Natural killer cell (primary cell): ENCODE results near the gene CMTM4. TPM values are rescaled to one million over a fixed set of nuclear protein-coding genes. Genes with fewer than 3 reads are reported as not detected.

ENCODE experiments used
- ATAC-seq, 3 donors: fragments of 150-1000 bp in 2 of 3; fragments of 200-7000 bp in 1 of 3; cut with Tn5 transposase; 1 replicate in 1 of 3; 2 replicates in 2 of 3; pipeline ENCODE4 v1.10.0; 2021; ENCODE audit warnings: mild to moderate bottlenecking in 2 of 3, moderate library complexity in 2 of 3
- DNase-seq, 2 donors: peaks; one replicate each; pipeline versions ENCODE4 v3.0.0 to v3.0.0-alpha.2; 2013 to 2021; ENCODE audit warnings: mixed read lengths in 1 of 2
- H3K27ac ChIP-seq: one replicate; pipeline ENCODE4 v1.5.1; 2013; ENCODE audit warnings: mild to moderate bottlenecking, low read length
- H3K27me3 ChIP-seq: one replicate; pipeline ENCODE4 v1.6.1; 2013; ENCODE audit warnings: low read length; ENCODE audit not compliant: control insufficient read depth, insufficient read depth
- H3K36me3 ChIP-seq: one replicate; pipeline ENCODE4 v1.6.1; 2013; ENCODE audit warnings: low read length; ENCODE audit not compliant: control insufficient read depth, insufficient read depth
- H3K4me1 ChIP-seq: one replicate; pipeline ENCODE4 v1.6.1; 2013; ENCODE audit warnings: low read length; ENCODE audit not compliant: control insufficient read depth, insufficient read depth
- H3K4me3 ChIP-seq: one replicate; pipeline ENCODE4 v1.5.1; 2013; ENCODE audit warnings: low read length
- H3K9me3 ChIP-seq: one replicate; pipeline ENCODE4 v1.6.1; 2013; ENCODE audit warnings: low read length; ENCODE audit not compliant: control insufficient read depth, insufficient read depth
- H3K27ac Mint-ChIP-seq, 2 donors: one replicate each; pipeline ENCODE4 v1.8.0; 2022; ENCODE audit warnings: mild to moderate bottlenecking in 2 of 2, mixed read lengths in 2 of 2, moderate library complexity in 1 of 2
- H3K27me3 Mint-ChIP-seq, 2 donors: one replicate each; pipeline ENCODE4 v1.8.0; 2022; ENCODE audit warnings: low read depth in 2 of 2, mixed read lengths in 2 of 2
- H3K36me3 Mint-ChIP-seq: one replicate; pipeline ENCODE4 v1.8.0; 2022; ENCODE audit warnings: mixed read lengths
- H3K4me1 Mint-ChIP-seq, 2 donors: one replicate each; pipeline ENCODE4 v1.8.0; 2022; ENCODE audit warnings: mixed read lengths in 2 of 2
- H3K4me3 Mint-ChIP-seq: one replicate; pipeline ENCODE4 v1.8.0; 2022; ENCODE audit warnings: mild to moderate bottlenecking, moderate library complexity, mixed read lengths
- H3K9me3 Mint-ChIP-seq, 2 donors: one replicate each; pipeline ENCODE4 v1.8.0; 2022; ENCODE audit warnings: mixed read lengths in 2 of 2
- WGBS: methylation state at CpG from one replicate; pipeline ENCODE4 v1.1.7; 2013; ENCODE audit warnings: missing lambda C conversion rate; ENCODE audit not compliant: insufficient coverage; 5-methylcytosine and 5-hydroxymethylcytosine counted together
- intact Hi-C: fragments of 100-400 bp; cut with micrococcal nuclease; formaldehyde crosslinking; loops from one replicate; pipeline ENCODE4 v1.14.2; 2022
- total RNA-seq, 4 donors: library from RNA; stranded (reverse); fragments of 120-200 nt in 1 of 4; gene quantifications; one replicate each; pipeline versions ENCODE4 v1.2.3 to v1.2.4, GENCODE V29; 2013 to 2022
- TF ChIP-seq, protein P1 (sequence below): fragments of 200-600 bp; IDR thresholded peaks from one replicate; pipeline ENCODE4 v1.8.0; 2022; ENCODE audit warnings: antibody characterized with exemption

Gene CMTM4
- total RNA-seq, 3 donors from 2014 or later (not counting 1 experiment from before 2014, with no cell fraction given): 0.61 to 1.4 (median 0.85) TPM

GRCh38 chr16:66676599-66676998 is 19.9 kb downstream of the CMTM4 start:
- intact Hi-C loops: no loop called here
- Histone ChIP-seq H3K27me3 (no peaks in the 10 kb centered on the region), H3K9me3 (no peaks in the 10 kb centered on the region), H3K36me3 (no peaks in the 10 kb centered on the region), H3K27ac (no peak overlapping the region), H3K4me1 (no peaks in the 10 kb centered on the region), H3K4me3 (no peak overlapping the region)
- Mint-ChIP-seq H3K27me3 (no peaks in the 10 kb centered on the region), H3K4me1 (no peaks in the 10 kb centered on the region), H3K36me3 (no peaks in the 10 kb centered on the region), H3K4me3 (no peak overlapping the region), H3K27ac (no peak overlapping the region), H3K9me3 (no peaks in the 10 kb centered on the region)
- TF ChIP-seq, protein P1, sequence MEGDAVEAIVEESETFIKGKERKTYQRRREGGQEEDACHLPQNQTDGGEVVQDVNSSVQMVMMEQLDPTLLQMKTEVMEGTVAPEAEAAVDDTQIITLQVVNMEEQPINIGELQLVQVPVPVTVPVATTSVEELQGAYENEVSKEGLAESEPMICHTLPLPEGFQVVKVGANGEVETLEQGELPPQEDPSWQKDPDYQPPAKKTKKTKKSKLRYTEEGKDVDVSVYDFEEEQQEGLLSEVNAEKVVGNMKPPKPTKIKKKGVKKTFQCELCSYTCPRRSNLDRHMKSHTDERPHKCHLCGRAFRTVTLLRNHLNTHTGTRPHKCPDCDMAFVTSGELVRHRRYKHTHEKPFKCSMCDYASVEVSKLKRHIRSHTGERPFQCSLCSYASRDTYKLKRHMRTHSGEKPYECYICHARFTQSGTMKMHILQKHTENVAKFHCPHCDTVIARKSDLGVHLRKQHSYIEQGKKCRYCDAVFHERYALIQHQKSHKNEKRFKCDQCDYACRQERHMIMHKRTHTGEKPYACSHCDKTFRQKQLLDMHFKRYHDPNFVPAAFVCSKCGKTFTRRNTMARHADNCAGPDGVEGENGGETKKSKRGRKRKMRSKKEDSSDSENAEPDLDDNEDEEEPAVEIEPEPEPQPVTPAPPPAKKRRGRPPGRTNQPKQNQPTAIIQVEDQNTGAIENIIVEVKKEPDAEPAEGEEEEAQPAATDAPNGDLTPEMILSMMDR: no peak
- 96% methylated on average over 3 of the region's 3 CpGs for WGBS
- ATAC-seq: no peak
- DNase-seq: no peak

DNA sequence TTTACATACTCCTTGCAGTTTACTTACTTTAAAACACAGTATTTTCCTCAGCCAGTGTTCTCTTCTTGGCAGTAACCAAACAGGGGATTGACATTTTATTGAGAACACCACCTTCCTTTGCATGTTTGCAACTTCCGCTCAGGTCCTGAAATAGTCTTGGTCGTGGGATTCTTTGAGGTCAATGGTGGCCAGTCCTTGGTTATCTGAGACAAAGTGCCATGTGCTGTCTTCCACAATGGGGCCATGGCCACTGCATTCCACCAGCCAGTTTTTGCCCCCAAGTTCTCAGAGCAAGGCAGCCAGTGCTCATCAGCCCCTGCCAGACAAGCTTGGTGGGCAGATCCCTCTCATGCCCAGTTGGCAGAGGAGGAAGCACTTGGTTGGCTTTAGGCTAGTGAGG is 22.9 kb downstream of the CMTM4 start:
- no peak overlapping the region for H3K4me3 ChIP-seq
- Mint-ChIP-seq H3K27ac (no peak overlapping the region), H3K27me3 (peaks cover 0 to 3% of the 10 kb centered on the region in 2 donors), H3K9me3 (no peaks in the 10 kb centered on the region), H3K4me3 (no peak overlapping the region), H3K36me3 (no peaks in the 10 kb centered on the region), H3K4me1 (no peaks in the 10 kb centered on the region)
- no peak for ATAC-seq
- TF ChIP-seq, protein P1: no peak
- no peaks in the 10 kb centered on the region for H3K9me3 ChIP-seq
- intact Hi-C loops: no loop called here
- H3K36me3 ChIP-seq: no peaks in the 10 kb centered on the region
- H3K27ac ChIP-seq: no peak overlapping the region
- no peak for DNase-seq
- WGBS: 76% methylated on average over 2 of the region's 2 CpGs
- no peaks in the 10 kb centered on the region for H3K27me3 ChIP-seq
- no peaks in the 10 kb centered on the region for H3K4me1 ChIP-seq

DNA sequence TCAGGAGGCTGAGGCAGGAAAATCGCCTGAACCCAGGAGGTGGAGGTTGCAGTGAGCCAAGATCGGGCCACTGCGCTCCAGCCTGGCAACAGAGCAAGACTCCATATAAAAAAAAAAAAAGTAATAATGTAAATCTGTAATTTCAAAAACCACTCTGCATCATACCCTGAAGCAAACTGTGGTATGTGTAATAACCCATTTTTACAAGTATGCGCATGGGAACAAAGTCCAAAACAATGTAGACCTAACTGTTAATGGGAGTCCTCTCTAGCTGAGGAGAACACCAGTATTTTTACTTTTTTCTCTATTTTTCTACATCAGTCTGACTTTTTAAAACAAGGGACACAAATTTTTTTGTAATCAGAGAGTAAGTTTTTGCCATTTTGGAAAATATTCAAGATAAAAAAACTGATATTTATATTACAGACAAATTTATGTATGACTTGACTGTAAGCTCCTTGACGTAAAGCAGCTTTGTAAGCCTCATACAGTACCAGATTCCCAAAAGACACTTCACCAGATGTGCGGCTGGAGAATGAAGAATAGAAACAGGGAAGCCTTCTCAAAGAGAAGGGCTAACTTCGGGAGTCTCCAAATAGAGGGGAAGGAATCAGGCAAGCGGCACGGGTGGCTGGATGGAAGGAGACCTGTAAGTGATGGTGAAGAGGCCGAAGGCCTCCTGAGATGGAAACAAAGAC is 25.7 kb downstream of the CMTM4 start:
- peaks cover 0 to 3% of the 10 kb centered on the region in 2 donors for H3K27me3 Mint-ChIP-seq
- H3K27ac ChIP-seq: no peak overlapping the region
- no peaks in the 10 kb centered on the region for H3K9me3 Mint-ChIP-seq
- H3K4me3 Mint-ChIP-seq: no peak overlapping the region
- intact Hi-C loops: no loop called here
- H3K36me3 ChIP-seq: no peaks in the 10 kb centered on the region
- TF ChIP-seq, protein P1: no peak
- no peaks in the 10 kb centered on the region for H3K27me3 ChIP-seq
- H3K36me3 Mint-ChIP-seq: no peaks in the 10 kb centered on the region
- H3K9me3 ChIP-seq: no peaks in the 10 kb centered on the region
- no peaks in the 10 kb centered on the region for H3K4me1 Mint-ChIP-seq
- H3K4me3 ChIP-seq: no peak overlapping the region
- DNase-seq: no peak
- 98% methylated on average over 7 of the region's 10 CpGs for WGBS
- H3K4me1 ChIP-seq: no peaks in the 10 kb centered on the region
- H3K27ac Mint-ChIP-seq: no peak overlapping the region
- no peak for ATAC-seq
